Mesothelial cell of epicardium (in vitro differentiated cells): ENCODE data around the gene EFNA3. TPM values are rescaled to one million over a fixed set of nuclear protein-coding genes. Genes with fewer than 3 reads are reported as not detected.

Experiments
- DNase-seq, 2 experiments: peaks; one replicate each; pipeline ENCODE4 v3.0.0; 2021; ENCODE audit warnings: low spot score in 2 of 2; ENCODE audit not compliant: unreplicated experiment in 2 of 2
- H3K27ac Mint-ChIP-seq: 2 replicates; pipeline ENCODE4 v1.8.0; 2021; ENCODE audit warnings: mixed read lengths
- H3K27me3 Mint-ChIP-seq: 2 replicates; pipeline ENCODE4 v1.8.0; 2021; ENCODE audit warnings: low read depth, mixed read lengths
- H3K36me3 Mint-ChIP-seq: 2 replicates; pipeline ENCODE4 v1.8.0; 2021; ENCODE audit warnings: mixed read lengths
- H3K4me1 Mint-ChIP-seq: 2 replicates; pipeline ENCODE4 v1.8.0; 2021; ENCODE audit warnings: mixed read lengths
- H3K4me3 Mint-ChIP-seq: 2 replicates; pipeline ENCODE4 v1.8.0; 2021; ENCODE audit warnings: mild to moderate bottlenecking, moderate library complexity, mixed read lengths
- H3K9me3 Mint-ChIP-seq: 2 replicates; pipeline ENCODE4 v1.8.0; 2021; ENCODE audit warnings: mixed read lengths
- CTCF ChIP-seq: fragments of 200-600 bp; sonication (generic); IDR thresholded peaks from one replicate; pipeline ENCODE4 v1.5.0; 2021; ENCODE audit warnings: antibody characterized with exemption; ENCODE audit not compliant: unreplicated experiment
- total RNA-seq: library from RNA; stranded (reverse); gene quantifications from 3 replicates; pipeline ENCODE4 v1.2.1, GENCODE V29; 2021

Gene EFNA3
- total RNA-seq, 1 donor from 2014 or later: 14.6 TPM

- H3K27ac Mint-ChIP-seq: peak overlapping the region; percentile 70
- peaks cover 2% of the 10 kb centered on the region for H3K27me3 Mint-ChIP-seq
- no peaks in the 10 kb centered on the region for H3K9me3 Mint-ChIP-seq
- H3K36me3 Mint-ChIP-seq: peaks cover 8% of the 10 kb centered on the region
- H3K4me3 Mint-ChIP-seq: peak overlapping the region; percentile 76
- peak; percentile 91 for TF ChIP-seq CTCF
- H3K4me1 Mint-ChIP-seq: peaks cover 32% of the 10 kb centered on the region
- peak in 1 of 2 experiments; percentile 89 for DNase-seq
These were observed 15.8 kb upstream of the EFNA3 start for GRCh38 chr1:155062702-155063411.

GRCh38 chr1:155063550-155064110 lies 15.0 kb upstream of the EFNA3 start, which contains the start of gene EFNA4:
EFNA4 (plus strand) TSS chr1:155063740; CDS start chr1:155063824, 84 bp downstream.
- TF ChIP-seq CTCF: no peak
- Mint-ChIP-seq H3K4me3 (peak within 1 kb of the TSS; percentile 76), H3K4me1 (peaks cover 34% of the 10 kb centered on the region), H3K36me3 (peaks cover 10% of the 10 kb centered on the region), H3K27ac (peak within 1 kb of the TSS; percentile 87), H3K9me3 (no peaks in the 10 kb centered on the region), H3K27me3 (peaks cover 2% of the 10 kb centered on the region)
- DNase-seq: peak; percentile 82 to 85

GRCh38 chr1:155064111-155064831 lies 14.4 kb upstream of the EFNA3 start:
- H3K4me3 Mint-ChIP-seq: peak overlapping the region; percentile 76
- H3K27me3 Mint-ChIP-seq: peaks cover 2% of the 10 kb centered on the region
- no peak for TF ChIP-seq CTCF
- peak in 1 of 2 experiments; percentile 67 for DNase-seq
- no peaks in the 10 kb centered on the region for H3K9me3 Mint-ChIP-seq
- H3K36me3 Mint-ChIP-seq: peaks cover 13% of the 10 kb centered on the region
- peaks cover 34% of the 10 kb centered on the region for H3K4me1 Mint-ChIP-seq
- peak overlapping the region; percentile 87 for H3K27ac Mint-ChIP-seq

- H3K36me3 Mint-ChIP-seq: peaks cover 13% of the 10 kb centered on the region
- H3K27me3 Mint-ChIP-seq: peaks cover 2% of the 10 kb centered on the region
- H3K4me3 Mint-ChIP-seq: peak overlapping the region; percentile 76
- H3K4me1 Mint-ChIP-seq: peaks cover 35% of the 10 kb centered on the region
- peak overlapping the region; percentile 87 for H3K27ac Mint-ChIP-seq
- no peak for TF ChIP-seq CTCF
- DNase-seq: no peak
- H3K9me3 Mint-ChIP-seq: no peaks in the 10 kb centered on the region
These were observed 13.7 kb upstream of the EFNA3 start for GRCh38 chr1:155064832-155065429.

- H3K4me1 Mint-ChIP-seq: peaks cover 41% of the 10 kb centered on the region
- H3K9me3 Mint-ChIP-seq: no peaks in the 10 kb centered on the region
- peaks cover 5% of the 10 kb centered on the region for H3K27me3 Mint-ChIP-seq
- no peak overlapping the region for H3K27ac Mint-ChIP-seq
- no peak for TF ChIP-seq CTCF
- H3K36me3 Mint-ChIP-seq: peaks cover 13% of the 10 kb centered on the region
- DNase-seq: no peak
- no peak overlapping the region for H3K4me3 Mint-ChIP-seq
These were observed 11.9 kb upstream of the EFNA3 start for GRCh38 chr1:155066777-155067176.
